ENCODE results near the gene C1orf226.

C1orf226 gene

GRCh38 chr1:162357681-162358266 is 23.8 kb upstream of the C1orf226 start:
- Histone ChIP-seq H2AK5ac (ENCODE audit: low read length) (no peak overlapping the region), H3K4ac (ENCODE audit: low read depth, low read length) (no peak overlapping the region), H3K56ac (ENCODE audit: low read length) (no peak overlapping the region), H2BK120ac (ENCODE audit: low read depth, low read length) (no peak overlapping the region), H3K18ac (ENCODE audit: low read length) (no peak overlapping the region), H2BK15ac (replicated peaks; ENCODE audit: low read depth) (no peak overlapping the region), H3K36me3 (ENCODE audit: control insufficient read depth, insufficient read depth, low read length) (no peaks in the 10 kb centered on the region), H3K79me1 (ENCODE audit: low read length) (no peaks in the 10 kb centered on the region), H3K79me2 (ENCODE audit: control insufficient read depth, insufficient read depth, low read length) (no peaks in the 10 kb centered on the region), H4K5ac (ENCODE audit: low read length) (no peak overlapping the region), H3K4me2 (ENCODE audit: low read length) (no peak overlapping the region), H4K8ac (ENCODE audit: low read depth, low read length) (no peak overlapping the region), H3K9ac (ENCODE audit: low read length) (no peak overlapping the region), H3K4me1 (ENCODE audit: control insufficient read depth, low read depth, low read length) (peaks cover 9% of the 10 kb centered on the region), H3K23ac (ENCODE audit: low read length) (no peak overlapping the region), H3K27me3 (ENCODE audit: insufficient read depth, low read length, poor library complexity) (no peaks in the 10 kb centered on the region), H3K4me3 (ENCODE audit: low read length) (no peak overlapping the region), H2BK5ac (ENCODE audit: low read length) (no peak overlapping the region), H3K27ac (ENCODE audit: low read depth, low read length) (no peak overlapping the region)
- WGBS (ENCODE audit: extremely low coverage, insufficient coverage, low lambda C conversion rate) = no CpG with 5 or more reads among the region's 5 CpGs
- peak; percentile 80 for DNase-seq

- no peak overlapping the region for H2BK120ac ChIP-seq (ENCODE audit: low read depth, low read length)
- H3K4me1 ChIP-seq (ENCODE audit: control insufficient read depth, low read depth, low read length) = no peaks in the 10 kb centered on the region
- H2BK15ac ChIP-seq (replicated peaks; ENCODE audit: low read depth) = no peak overlapping the region
- no peak overlapping the region for H4K8ac ChIP-seq (ENCODE audit: low read depth, low read length)
- no peaks in the 10 kb centered on the region for H3K79me2 ChIP-seq (ENCODE audit: control insufficient read depth, insufficient read depth, low read length)
- no peak overlapping the region for H3K4me2 ChIP-seq (ENCODE audit: low read length)
- no peak overlapping the region for H2AK5ac ChIP-seq (ENCODE audit: low read length)
- H4K5ac ChIP-seq (ENCODE audit: low read length) = no peak overlapping the region
- no peak for DNase-seq
- no peak overlapping the region for H3K4ac ChIP-seq (ENCODE audit: low read depth, low read length)
- H3K56ac ChIP-seq (ENCODE audit: low read length) = no peak overlapping the region
- H2BK5ac ChIP-seq (ENCODE audit: low read length) = no peak overlapping the region
- H3K9ac ChIP-seq (ENCODE audit: low read length) = no peak overlapping the region
- H3K79me1 ChIP-seq (ENCODE audit: low read length) = no peaks in the 10 kb centered on the region
- H3K27ac ChIP-seq (ENCODE audit: low read depth, low read length) = no peak overlapping the region
- H3K4me3 ChIP-seq (ENCODE audit: low read length) = no peak overlapping the region
- no peaks in the 10 kb centered on the region for H3K36me3 ChIP-seq (ENCODE audit: control insufficient read depth, insufficient read depth, low read length)
- WGBS (ENCODE audit: extremely low coverage, insufficient coverage, low lambda C conversion rate) = no CpG with 5 or more reads among the region's 1 CpG
- H3K27me3 ChIP-seq (ENCODE audit: insufficient read depth, low read length, poor library complexity) = no peaks in the 10 kb centered on the region
- no peak overlapping the region for H3K23ac ChIP-seq (ENCODE audit: low read length)
- H3K18ac ChIP-seq (ENCODE audit: low read length) = no peak overlapping the region
Observed at GRCh38 chr1:162358928-162359327, 22.6 kb upstream of the C1orf226 start.

- Histone ChIP-seq H2BK5ac (ENCODE audit: low read length) (no peak overlapping the region), H3K23ac (ENCODE audit: low read length) (no peak overlapping the region), H3K4me1 (ENCODE audit: control insufficient read depth, low read depth, low read length) (no peaks in the 10 kb centered on the region), H3K36me3 (ENCODE audit: control insufficient read depth, insufficient read depth, low read length) (no peaks in the 10 kb centered on the region), H3K79me2 (ENCODE audit: control insufficient read depth, insufficient read depth, low read length) (no peaks in the 10 kb centered on the region), H3K56ac (ENCODE audit: low read length) (no peak overlapping the region), H3K18ac (ENCODE audit: low read length) (no peak overlapping the region), H4K5ac (ENCODE audit: low read length) (no peak overlapping the region), H4K8ac (ENCODE audit: low read depth, low read length) (no peak overlapping the region), H3K4me3 (ENCODE audit: low read length) (no peak overlapping the region), H3K4ac (ENCODE audit: low read depth, low read length) (no peak overlapping the region), H3K9ac (ENCODE audit: low read length) (no peak overlapping the region), H3K4me2 (ENCODE audit: low read length) (no peak overlapping the region), H2BK120ac (ENCODE audit: low read depth, low read length) (no peak overlapping the region), H3K27ac (ENCODE audit: low read depth, low read length) (no peak overlapping the region), H3K27me3 (ENCODE audit: insufficient read depth, low read length, poor library complexity) (no peaks in the 10 kb centered on the region), H2BK15ac (replicated peaks; ENCODE audit: low read depth) (no peak overlapping the region), H3K79me1 (ENCODE audit: low read length) (no peaks in the 10 kb centered on the region), H2AK5ac (ENCODE audit: low read length) (no peak overlapping the region)
- DNase-seq = no peak
- WGBS (ENCODE audit: extremely low coverage, insufficient coverage, low lambda C conversion rate) = no CpG with 5 or more reads among the region's 10 CpGs
Observed at GRCh38 chr1:162359523-162360236, 21.8 kb upstream of the C1orf226 start.

GRCh38 chr1:162360237-162360873 is 21.2 kb upstream of the C1orf226 start:
- Histone ChIP-seq H3K4me2 (ENCODE audit: low read length) (no peak overlapping the region), H4K8ac (ENCODE audit: low read depth, low read length) (no peak overlapping the region), H3K4me1 (ENCODE audit: control insufficient read depth, low read depth, low read length) (no peaks in the 10 kb centered on the region), H3K36me3 (ENCODE audit: control insufficient read depth, insufficient read depth, low read length) (no peaks in the 10 kb centered on the region), H4K5ac (ENCODE audit: low read length) (no peak overlapping the region), H3K4me3 (ENCODE audit: low read length) (no peak overlapping the region), H3K79me1 (ENCODE audit: low read length) (no peaks in the 10 kb centered on the region), H3K23ac (ENCODE audit: low read length) (no peak overlapping the region), H3K56ac (ENCODE audit: low read length) (no peak overlapping the region), H3K27me3 (ENCODE audit: insufficient read depth, low read length, poor library complexity) (no peaks in the 10 kb centered on the region), H2BK15ac (replicated peaks; ENCODE audit: low read depth) (no peak overlapping the region), H3K27ac (ENCODE audit: low read depth, low read length) (no peak overlapping the region), H3K4ac (ENCODE audit: low read depth, low read length) (no peak overlapping the region), H2BK120ac (ENCODE audit: low read depth, low read length) (no peak overlapping the region), H3K18ac (ENCODE audit: low read length) (no peak overlapping the region), H3K79me2 (ENCODE audit: control insufficient read depth, insufficient read depth, low read length) (no peaks in the 10 kb centered on the region), H3K9ac (ENCODE audit: low read length) (no peak overlapping the region), H2AK5ac (ENCODE audit: low read length) (no peak overlapping the region), H2BK5ac (ENCODE audit: low read length) (no peak overlapping the region)
- WGBS (ENCODE audit: extremely low coverage, insufficient coverage, low lambda C conversion rate) = no CpG with 5 or more reads among the region's 10 CpGs
- DNase-seq = no peak

- Histone ChIP-seq H3K27me3 (ENCODE audit: insufficient read depth, low read length, poor library complexity) (no peaks in the 10 kb centered on the region), H3K18ac (ENCODE audit: low read length) (no peak overlapping the region), H3K4me2 (ENCODE audit: low read length) (no peak overlapping the region), H3K56ac (ENCODE audit: low read length) (no peak overlapping the region), H3K4ac (ENCODE audit: low read depth, low read length) (no peak overlapping the region), H3K4me1 (ENCODE audit: control insufficient read depth, low read depth, low read length) (no peaks in the 10 kb centered on the region), H3K79me2 (ENCODE audit: control insufficient read depth, insufficient read depth, low read length) (no peaks in the 10 kb centered on the region), H2BK120ac (ENCODE audit: low read depth, low read length) (no peak overlapping the region), H2BK15ac (replicated peaks; ENCODE audit: low read depth) (no peak overlapping the region), H4K5ac (ENCODE audit: low read length) (no peak overlapping the region), H2BK5ac (ENCODE audit: low read length) (no peak overlapping the region), H3K36me3 (ENCODE audit: control insufficient read depth, insufficient read depth, low read length) (no peaks in the 10 kb centered on the region), H3K27ac (ENCODE audit: low read depth, low read length) (no peak overlapping the region), H3K23ac (ENCODE audit: low read length) (no peak overlapping the region), H3K4me3 (ENCODE audit: low read length) (no peak overlapping the region), H3K9ac (ENCODE audit: low read length) (no peak overlapping the region), H3K79me1 (ENCODE audit: low read length) (no peaks in the 10 kb centered on the region), H2AK5ac (ENCODE audit: low read length) (no peak overlapping the region), H4K8ac (ENCODE audit: low read depth, low read length) (no peak overlapping the region)
- no peak for DNase-seq
- WGBS (ENCODE audit: extremely low coverage, insufficient coverage, low lambda C conversion rate) = no CpG with 5 or more reads among the region's 4 CpGs
Observed at GRCh38 chr1:162360874-162361260, 20.7 kb upstream of the C1orf226 start.

Data from mesendoderm (in vitro differentiated cells).